GM19397 (cell line): Measurements from ENCODE around the gene PIP4K2A.

Experiments
- ATAC-seq: cut with Tn5 transposase; IDR thresholded peaks from one replicate; pipeline ENCODE4 v1.9.1; 2021; ENCODE audit warnings: mild to moderate bottlenecking, moderate library complexity; ENCODE audit not compliant: unreplicated experiment

Gene PIP4K2A

GRCh38 chr10:22643116-22643515 is 71.3 kb downstream of the PIP4K2A start:
- ATAC-seq, result no peak

DNA sequence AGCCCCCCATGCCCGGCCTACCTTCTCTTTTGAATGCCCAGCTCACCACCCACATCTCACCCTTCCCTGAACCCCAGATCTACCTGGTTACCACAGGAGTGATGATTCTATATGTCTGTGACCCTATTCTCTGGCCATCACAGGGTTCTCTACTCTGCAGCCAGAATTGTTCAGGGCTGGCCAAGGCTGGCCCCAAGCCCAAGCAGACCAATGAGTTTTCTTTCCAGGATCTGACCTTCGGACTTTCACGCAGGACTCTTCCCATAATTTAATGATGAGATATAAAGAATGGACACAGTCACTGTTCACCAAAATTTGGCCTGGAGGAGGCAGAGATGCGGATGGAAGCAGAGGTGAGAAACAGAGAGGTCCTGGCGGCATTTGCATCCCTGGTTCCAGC is 72.6 kb downstream of the PIP4K2A start:
- ATAC-seq, result no peak

DNA sequence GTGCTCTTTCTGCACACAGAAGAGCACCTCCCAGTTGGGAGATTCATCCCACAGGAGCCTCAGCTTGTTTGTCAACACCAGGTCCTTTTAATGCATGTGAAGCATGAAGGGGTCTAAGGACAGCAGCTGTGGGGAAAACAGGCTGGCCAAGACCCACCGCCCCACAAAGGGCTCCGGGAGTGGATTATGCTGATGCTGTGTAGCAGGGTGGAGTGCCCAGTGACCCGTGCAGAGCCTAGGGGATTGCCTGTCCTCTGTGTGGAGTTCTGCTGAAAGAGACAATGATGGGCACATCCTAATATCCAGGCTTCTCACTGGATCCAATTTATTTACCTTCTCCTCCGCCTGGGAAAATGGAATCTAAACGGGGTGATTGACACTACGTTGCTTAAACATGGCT is 74.0 kb downstream of the PIP4K2A start:
- no peak for ATAC-seq

GRCh38 chr10:22638863-22639262 is 75.5 kb downstream of the PIP4K2A start:
- no peak for ATAC-seq

- no peak for ATAC-seq
Measured at GRCh38 chr10:22637491-22637890, 76.9 kb downstream of the PIP4K2A start.

- no peak for ATAC-seq
Measured at GRCh38 chr10:22635650-22636049, 78.7 kb downstream of the PIP4K2A start.

DNA sequence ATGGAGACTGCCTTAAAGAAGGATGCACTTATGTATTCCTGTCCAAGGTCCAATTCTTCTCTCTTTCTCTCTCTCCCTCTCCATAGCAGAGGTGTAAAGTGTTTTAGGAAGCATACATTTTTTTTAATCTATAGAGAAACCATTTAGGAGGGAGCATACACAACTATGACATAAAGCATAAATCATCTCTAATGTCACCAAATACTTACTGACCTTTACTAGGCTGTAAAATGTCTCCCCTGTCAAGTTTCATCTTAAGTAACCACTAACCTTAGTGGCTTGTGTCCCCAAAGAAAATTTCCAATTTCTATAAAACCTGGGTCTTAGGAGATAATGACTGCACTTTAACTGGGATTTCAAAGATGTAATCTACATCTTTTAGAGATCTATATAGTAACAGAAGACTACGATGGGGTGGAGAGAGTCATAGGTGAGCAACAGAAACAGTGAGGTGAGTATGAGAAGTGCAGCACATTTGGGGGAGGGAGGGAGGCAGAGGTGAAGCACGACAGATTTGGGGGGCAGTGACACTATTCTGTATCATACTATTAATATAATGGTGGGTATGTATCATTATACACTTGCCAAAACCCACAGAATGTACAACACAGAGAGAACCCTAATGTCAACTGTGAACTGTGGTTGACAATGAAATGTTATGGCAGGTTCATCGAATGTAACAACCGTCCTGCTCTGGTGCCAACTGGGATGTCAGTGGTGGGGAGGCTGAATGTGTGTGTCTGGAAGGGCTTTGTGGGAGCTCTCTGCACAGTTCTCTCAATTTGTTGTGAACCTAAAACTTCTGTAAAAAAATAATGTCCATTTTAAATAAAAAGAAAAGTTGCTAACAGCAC is 79.5 kb downstream of the PIP4K2A start:
- no peak for ATAC-seq

DNA sequence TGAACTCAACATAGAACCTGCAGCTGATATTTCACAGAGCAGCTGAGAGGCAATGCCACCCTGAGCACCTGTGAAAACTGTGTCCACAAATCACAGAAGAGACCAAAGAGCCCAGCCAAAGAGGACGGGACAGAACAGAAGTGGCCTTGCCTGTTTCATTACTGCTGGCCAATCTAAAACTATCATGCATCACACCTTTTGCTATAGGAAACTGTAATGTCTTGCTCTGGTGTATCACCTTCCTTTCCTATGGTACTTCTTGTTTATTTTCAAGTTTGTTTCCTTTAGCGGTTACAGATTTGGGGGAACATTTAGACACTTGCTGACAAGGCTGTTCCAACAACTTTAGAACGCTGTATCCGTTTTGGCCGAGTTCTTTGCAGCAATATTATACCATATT is 80.3 kb downstream of the PIP4K2A start:
- no peak for ATAC-seq

GRCh38 chr10:22633528-22633927 is 80.8 kb downstream of the PIP4K2A start:
- no peak for ATAC-seq

- no peak for ATAC-seq
Measured at GRCh38 chr10:22633106-22633505, 81.3 kb downstream of the PIP4K2A start.

DNA sequence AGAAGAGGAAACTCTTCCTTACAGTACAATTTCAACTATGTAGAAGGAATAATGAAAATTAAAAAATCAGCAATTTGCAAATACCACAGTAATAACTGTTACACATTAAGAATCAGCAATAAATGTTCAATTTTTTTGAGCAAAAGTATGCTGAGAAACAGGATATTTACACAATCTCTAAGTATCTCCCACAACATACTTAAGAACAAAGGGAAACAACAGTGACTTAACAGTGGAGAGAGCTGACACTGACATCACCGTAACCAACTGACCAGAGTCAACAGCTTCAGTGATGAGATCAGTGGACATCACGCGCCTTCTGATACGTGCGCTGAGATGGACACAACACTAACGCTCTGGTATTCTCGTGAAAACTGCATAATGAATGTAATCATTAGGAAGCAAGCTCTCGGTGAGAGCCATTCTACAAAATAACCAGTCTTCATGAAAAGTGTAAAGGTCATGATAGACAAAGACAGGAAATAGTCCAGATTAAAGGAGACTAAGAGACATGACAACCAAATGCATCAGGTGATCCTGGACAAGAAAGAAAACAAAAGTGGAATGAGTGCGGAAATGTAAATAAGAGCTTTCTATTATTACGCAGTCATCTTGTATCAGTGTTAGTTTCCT is 82.6 kb downstream of the PIP4K2A start:
- no peak for ATAC-seq

GRCh38 chr10:22631185-22631584 is 83.2 kb downstream of the PIP4K2A start:
- ATAC-seq, result no peak

DNA sequence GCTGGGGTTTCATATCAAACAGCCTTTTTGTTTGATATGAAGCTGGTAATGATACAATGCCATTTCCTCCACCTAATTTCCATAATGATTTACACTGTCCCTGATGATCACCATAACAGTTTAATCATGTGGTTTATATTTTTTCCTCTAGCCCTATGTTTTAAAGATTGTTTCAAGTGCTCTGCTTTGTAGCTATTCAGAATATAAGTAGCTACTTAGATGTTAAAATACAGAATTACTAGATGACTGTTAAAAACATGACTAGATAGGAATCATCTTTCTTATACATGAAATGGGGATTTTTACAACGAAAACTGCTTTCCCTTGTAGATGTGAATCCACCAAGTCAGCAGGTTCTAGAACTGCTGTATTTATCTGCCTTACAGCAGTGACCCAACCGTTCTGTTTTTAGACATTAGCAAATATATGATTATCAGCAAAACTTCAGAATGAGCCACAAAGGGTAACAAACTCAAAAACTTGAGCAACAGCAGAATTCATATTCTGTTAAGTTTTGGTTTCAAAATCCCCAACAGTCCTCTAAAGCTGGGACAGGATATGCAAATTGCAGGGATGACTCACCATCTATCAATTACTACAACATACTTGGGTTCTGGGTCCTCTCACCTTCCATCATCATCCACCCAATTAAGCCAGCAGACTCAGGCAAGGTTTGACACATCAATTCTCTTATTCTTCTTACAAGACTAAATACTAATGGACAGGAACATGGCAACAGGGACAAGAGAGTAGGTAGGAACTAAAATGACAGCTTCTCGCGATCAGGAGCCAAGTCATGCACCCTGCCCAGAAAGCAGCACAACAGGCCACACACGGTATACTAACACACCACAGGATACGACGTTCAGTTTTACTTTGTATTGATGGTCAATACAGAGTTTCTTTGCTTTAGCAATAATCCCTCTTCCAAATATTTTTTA is 83.9 kb downstream of the PIP4K2A start:
- ATAC-seq, result peak; percentile 84

GRCh38 chr10:22629852-22630233 is 84.5 kb downstream of the PIP4K2A start:
- ATAC-seq, result peak; percentile 8

DNA sequence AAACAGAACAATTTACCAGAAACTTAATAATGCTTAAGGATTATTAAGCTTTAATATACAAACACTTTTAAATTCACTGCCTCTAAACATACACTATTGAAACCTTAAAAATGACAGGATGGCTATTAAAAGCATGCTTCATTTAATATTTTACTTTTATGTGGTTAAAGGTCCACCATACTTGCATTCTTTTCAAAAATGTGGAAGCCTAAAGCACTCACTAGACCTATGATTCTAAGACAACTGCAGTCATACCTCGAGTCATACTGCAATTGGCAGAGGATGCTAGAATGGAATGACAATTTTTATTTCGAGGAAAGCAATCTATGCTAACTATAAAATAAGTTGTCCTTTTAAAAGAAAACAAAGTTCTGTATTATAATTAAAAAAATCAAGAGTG is 85.3 kb downstream of the PIP4K2A start:
- no peak for ATAC-seq

DNA sequence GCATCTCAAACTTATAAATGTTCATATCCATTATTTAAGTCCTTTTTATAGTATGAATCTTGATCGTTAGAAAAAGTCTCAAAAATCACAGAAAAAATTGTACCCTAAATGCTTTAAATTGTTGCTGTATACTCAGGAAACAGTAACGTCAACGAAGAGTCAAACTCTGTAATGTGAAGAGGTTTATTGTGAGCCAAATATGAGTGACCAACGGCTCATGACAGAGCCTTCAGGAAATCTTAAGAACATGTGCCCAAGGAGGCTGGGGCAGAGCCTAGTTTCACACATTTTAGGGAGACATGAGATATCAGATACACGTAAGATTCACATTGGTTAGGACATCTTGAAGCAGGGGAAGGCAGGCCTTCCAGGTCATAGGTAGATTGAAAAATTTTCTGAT is 86.1 kb downstream of the PIP4K2A start:
- ATAC-seq, result no peak

- no peak for ATAC-seq
Measured at GRCh38 chr10:22626784-22627183, 87.6 kb downstream of the PIP4K2A start.

GRCh38 chr10:22625516-22626290 is 88.7 kb downstream of the PIP4K2A start:
- no peak for ATAC-seq

DNA sequence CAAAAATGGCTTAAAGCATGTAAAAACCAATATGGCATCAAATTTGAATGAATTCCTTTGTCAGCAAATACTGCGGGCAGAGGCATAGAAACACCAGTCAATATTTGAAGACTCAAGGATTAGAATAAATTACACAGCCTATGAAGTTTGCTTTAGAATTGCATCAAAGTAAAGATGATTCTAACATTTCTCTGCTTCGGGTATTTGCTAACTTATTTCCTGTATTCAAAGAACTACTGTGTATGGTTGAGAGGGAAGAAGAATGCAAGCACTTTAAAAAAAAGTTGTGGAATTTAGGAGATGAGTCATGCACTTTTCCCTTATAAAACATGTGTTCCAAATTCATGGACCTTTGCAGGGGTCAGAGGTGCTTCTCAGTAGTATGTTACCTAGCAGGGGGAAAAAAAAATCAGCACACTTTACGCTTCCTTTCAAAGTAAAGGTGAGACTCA is 90.1 kb downstream of the PIP4K2A start:
- ATAC-seq, result no peak

GRCh38 chr10:22623633-22624253 is 90.6 kb downstream of the PIP4K2A start:
- no peak for ATAC-seq
